Ishikawa (cell line): ENCODE measurements around the gene TUBGCP3.
A peak's percentile ranks its signal among the peaks of the same experiment; 100 is the strongest.

Experiments used
- CEBPB ChIP-seq: IDR thresholded peaks from 2 replicates; pipeline ENCODE4 v1.6.1; 2012
- CREB1 ChIP-seq: IDR thresholded peaks from 2 replicates; pipeline ENCODE4 v1.6.1; 2012; ENCODE audit warnings: low read depth
- EGR1 ChIP-seq: IDR thresholded peaks from 2 replicates; pipeline ENCODE4 v1.6.1; 2012
- EP300 ChIP-seq: IDR thresholded peaks from 2 replicates; pipeline ENCODE4 v1.6.1; 2012; ENCODE audit warnings: borderline replicate concordance
- FOXM1 ChIP-seq: IDR thresholded peaks from 2 replicates; pipeline ENCODE4 v1.6.1; 2012; ENCODE audit warnings: low read depth, borderline replicate concordance
- MAX ChIP-seq: IDR thresholded peaks from 2 replicates; pipeline ENCODE4 v1.6.1; 2012
- NFIC ChIP-seq: IDR thresholded peaks from 2 replicates; pipeline ENCODE4 v1.6.1; 2012
- RAD21 ChIP-seq: IDR thresholded peaks from 2 replicates; pipeline ENCODE4 v1.6.1; 2012; ENCODE audit warnings: low read depth
- REST ChIP-seq: IDR thresholded peaks from 2 replicates; pipeline ENCODE4 v1.6.1; 2012; ENCODE audit warnings: low read depth, mild to moderate bottlenecking
- TAF1 ChIP-seq: IDR thresholded peaks from 2 replicates; pipeline ENCODE4 v1.6.1; 2012; ENCODE audit warnings: low read depth, mild to moderate bottlenecking
- TCF12 ChIP-seq: IDR thresholded peaks from 2 replicates; pipeline ENCODE4 v1.6.1; 2012; ENCODE audit warnings: low read depth
- TEAD4 ChIP-seq: IDR thresholded peaks from 2 replicates; pipeline ENCODE4 v1.6.1; 2012
- USF1 ChIP-seq: IDR thresholded peaks from 2 replicates; pipeline ENCODE4 v1.6.1; 2012
- YY1 ChIP-seq: IDR thresholded peaks from 2 replicates; pipeline ENCODE4 v1.6.1; 2012; ENCODE audit warnings: low read depth
- ZBTB7A ChIP-seq: IDR thresholded peaks from 2 replicates; pipeline ENCODE4 v1.6.1; 2012; ENCODE audit warnings: low read depth

Gene TUBGCP3

GRCh38 chr13:112443995-112444311 is 144.0 kb downstream of the TUBGCP3 start:
- TF ChIP-seq MAX (no peak), TCF12 (0 out of 2 replicates have a peak, but pooled peaks have one; percentile 17), FOXM1 (no peak), EP300 (no peak), RAD21 (peak; percentile 98)

GRCh38 chr13:112443191-112443994 is 144.6 kb downstream of the TUBGCP3 start:
- no peak for TF ChIP-seq MAX
- peak; percentile 24; the same call in 1 of the 2 replicates for TF ChIP-seq RAD21
- TF ChIP-seq TEAD4, result no peak

- TF ChIP-seq REST, result no peak
- no peak for TF ChIP-seq MAX
- TF ChIP-seq RAD21, result no peak
Observed at GRCh38 chr13:112442483-112443090, 145.4 kb downstream of the TUBGCP3 start.

- no peak for TF ChIP-seq MAX
- no peak for TF ChIP-seq CEBPB
- no peak for TF ChIP-seq ZBTB7A
- TF ChIP-seq EGR1, result no peak
- TF ChIP-seq NFIC, result no peak
- TF ChIP-seq CREB1, result no peak
- TF ChIP-seq YY1, result no peak
- TF ChIP-seq TCF12, result no peak
- TF ChIP-seq EP300, result no peak
- no peak for TF ChIP-seq USF1
- no peak for TF ChIP-seq TEAD4
- TF ChIP-seq RAD21, result no peak
- TF ChIP-seq FOXM1, result no peak
- TF ChIP-seq TAF1, result no peak
Observed at GRCh38 chr13:112441779-112442310, 146.1 kb downstream of the TUBGCP3 start.

GRCh38 chr13:112441226-112441625 is 146.7 kb downstream of the TUBGCP3 start:
- TF ChIP-seq ZBTB7A (no peak), REST (no peak), USF1 (no peak), RAD21 (no peak), FOXM1 (no peak), NFIC (no peak), EGR1 (no peak), TCF12 (no peak), CEBPB (no peak), CREB1 (no peak), TEAD4 (no peak), EP300 (no peak), MAX (no peak), TAF1 (no peak), YY1 (no peak)

- TF ChIP-seq EP300 (no peak), CREB1 (no peak), RAD21 (no peak), TCF12 (no peak), CEBPB (no peak), MAX (no peak), FOXM1 (no peak), TAF1 (no peak), ZBTB7A (no peak), NFIC (no peak), YY1 (no peak)
Observed at GRCh38 chr13:112438515-112438914, 149.4 kb downstream of the TUBGCP3 start.
